ENCODE measurements around the gene SAE1. TPM values are rescaled to one million over a fixed set of nuclear protein-coding genes. Genes with fewer than 3 reads are reported as not detected.
A peak's percentile ranks its signal among the peaks of the same experiment; 100 is the strongest.

Gene SAE1
- total RNA-seq, 2 donors from 2014 or later, result 187 to 240 TPM

DNA sequence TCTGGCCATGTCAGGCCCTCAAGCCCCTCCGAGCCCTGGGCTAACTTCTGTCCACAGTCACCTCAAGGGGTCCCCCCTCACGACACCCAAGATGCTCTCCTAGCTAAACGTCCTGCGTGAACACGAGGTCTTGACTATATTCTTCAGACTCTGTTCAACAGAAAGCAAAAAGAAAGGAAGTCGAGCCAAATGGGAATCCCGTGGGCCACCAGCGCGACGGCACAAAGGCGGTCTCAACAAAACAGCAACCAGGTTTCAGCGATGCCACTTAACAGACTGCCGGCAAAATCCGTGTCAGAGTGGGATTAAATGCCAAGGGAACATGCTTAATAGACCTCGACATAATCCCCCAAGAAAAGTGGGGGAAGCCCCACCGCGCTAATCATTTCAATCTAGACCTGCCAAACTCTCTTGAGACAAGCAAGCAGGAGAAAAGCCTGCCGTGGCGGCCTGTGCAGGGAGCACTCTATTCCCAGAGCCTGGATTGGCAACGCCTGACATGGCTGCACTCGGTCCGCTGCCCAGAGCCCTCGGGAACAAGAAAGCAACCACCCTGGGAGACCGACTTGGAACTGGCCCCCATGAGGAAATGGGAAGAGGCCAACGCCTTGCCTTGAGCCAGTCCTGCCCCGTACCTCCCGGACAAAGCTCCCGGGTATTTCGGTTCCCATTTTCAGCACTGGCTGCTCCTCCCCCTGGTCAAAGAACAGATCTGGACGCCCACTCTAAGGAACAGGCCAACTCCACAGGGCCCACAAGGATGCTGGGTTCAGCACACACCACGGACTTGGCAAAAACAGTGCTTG lies 33.0 kb upstream of the SAE1 start:
- Mint-ChIP-seq H3K36me3 (ENCODE audit: low read depth) (peaks cover 30% of the 10 kb centered on the region), H3K9me3 (no peaks in the 10 kb centered on the region), H3K27ac (peak overlapping the region; percentile 83), H3K4me3 (no peak overlapping the region), H3K4me1 (peaks cover 19% of the 10 kb centered on the region), H3K27me3 (ENCODE audit: insufficient read depth) (no peaks in the 10 kb centered on the region)
- Histone ChIP-seq H3K9ac (ENCODE audit: extremely low read depth, low read length, poor library complexity, severe bottlenecking) (no peak overlapping the region), H3K4me3 (ENCODE audit: low read length) (no peak overlapping the region), H3K36me3 (ENCODE audit: control insufficient read depth, insufficient read depth, low read length) (peaks cover 45% of the 10 kb centered on the region), H3K4me1 (ENCODE audit: control insufficient read depth, insufficient read depth, low read length) (no peaks in the 10 kb centered on the region), H3K27ac (ENCODE audit: low read depth, low read length) (peak overlapping the region; percentile 16), H3K9me3 (ENCODE audit: control insufficient read depth, low read length) (no peaks in the 10 kb centered on the region), H3K27me3 (ENCODE audit: control insufficient read depth, insufficient read depth, low read length, poor library complexity, severe bottlenecking) (no peaks in the 10 kb centered on the region)
- 93 to 95% methylated on average over 25 to 31 of the region's 31 CpGs for WGBS, 2 experiments (ENCODE audit: insufficient coverage in 1 of 2, insufficient read length in 1 of 2)
- TF ChIP-seq, protein P1, sequence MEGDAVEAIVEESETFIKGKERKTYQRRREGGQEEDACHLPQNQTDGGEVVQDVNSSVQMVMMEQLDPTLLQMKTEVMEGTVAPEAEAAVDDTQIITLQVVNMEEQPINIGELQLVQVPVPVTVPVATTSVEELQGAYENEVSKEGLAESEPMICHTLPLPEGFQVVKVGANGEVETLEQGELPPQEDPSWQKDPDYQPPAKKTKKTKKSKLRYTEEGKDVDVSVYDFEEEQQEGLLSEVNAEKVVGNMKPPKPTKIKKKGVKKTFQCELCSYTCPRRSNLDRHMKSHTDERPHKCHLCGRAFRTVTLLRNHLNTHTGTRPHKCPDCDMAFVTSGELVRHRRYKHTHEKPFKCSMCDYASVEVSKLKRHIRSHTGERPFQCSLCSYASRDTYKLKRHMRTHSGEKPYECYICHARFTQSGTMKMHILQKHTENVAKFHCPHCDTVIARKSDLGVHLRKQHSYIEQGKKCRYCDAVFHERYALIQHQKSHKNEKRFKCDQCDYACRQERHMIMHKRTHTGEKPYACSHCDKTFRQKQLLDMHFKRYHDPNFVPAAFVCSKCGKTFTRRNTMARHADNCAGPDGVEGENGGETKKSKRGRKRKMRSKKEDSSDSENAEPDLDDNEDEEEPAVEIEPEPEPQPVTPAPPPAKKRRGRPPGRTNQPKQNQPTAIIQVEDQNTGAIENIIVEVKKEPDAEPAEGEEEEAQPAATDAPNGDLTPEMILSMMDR (conservative IDR thresholded peaks at IDR 0.05), result no peak
- peak; percentile 49 for DNase-seq

DNA sequence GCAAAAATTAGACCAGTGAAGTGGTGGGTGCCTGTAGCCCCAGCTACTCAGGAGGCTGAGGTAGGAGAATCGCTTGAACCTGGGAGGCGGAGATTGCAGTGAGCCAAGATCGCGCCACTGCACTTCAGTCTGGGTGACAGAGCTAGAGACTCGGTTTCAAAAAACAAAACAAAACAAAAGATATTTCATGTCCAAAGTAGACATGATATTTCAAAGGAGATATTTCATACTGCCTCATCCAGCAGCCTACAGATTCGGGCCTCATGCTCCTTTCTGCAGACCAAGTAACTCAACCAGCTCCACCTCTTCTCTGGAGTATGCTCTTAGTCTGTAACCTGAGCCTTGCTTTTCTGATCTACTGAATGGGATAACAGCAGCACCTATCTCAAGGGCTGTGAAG lies 32.0 kb upstream of the SAE1 start:
- no peak overlapping the region for H3K9ac ChIP-seq (ENCODE audit: extremely low read depth, low read length, poor library complexity, severe bottlenecking)
- no peaks in the 10 kb centered on the region for H3K4me1 ChIP-seq (ENCODE audit: control insufficient read depth, insufficient read depth, low read length)
- H3K27me3 ChIP-seq (ENCODE audit: control insufficient read depth, insufficient read depth, low read length, poor library complexity, severe bottlenecking), result no peaks in the 10 kb centered on the region
- no peaks in the 10 kb centered on the region for H3K9me3 ChIP-seq (ENCODE audit: control insufficient read depth, low read length)
- peaks cover 38% of the 10 kb centered on the region for H3K36me3 ChIP-seq (ENCODE audit: control insufficient read depth, insufficient read depth, low read length)
- H3K27ac Mint-ChIP-seq, result peak overlapping the region; percentile 59
- H3K27me3 Mint-ChIP-seq (ENCODE audit: insufficient read depth), result no peaks in the 10 kb centered on the region
- DNase-seq, result no peak
- no peak overlapping the region for H3K27ac ChIP-seq (ENCODE audit: low read depth, low read length)
- H3K36me3 Mint-ChIP-seq (ENCODE audit: low read depth), result peaks cover 24% of the 10 kb centered on the region
- TF ChIP-seq, protein P1 (conservative IDR thresholded peaks at IDR 0.05), result no peak
- 85 to 100% methylated on average over 5 to 6 of the region's 6 CpGs for WGBS, 2 experiments (ENCODE audit: insufficient coverage in 1 of 2, insufficient read length in 1 of 2)
- H3K4me3 Mint-ChIP-seq, result no peak overlapping the region
- H3K9me3 Mint-ChIP-seq, result no peaks in the 10 kb centered on the region
- peaks cover 19% of the 10 kb centered on the region for H3K4me1 Mint-ChIP-seq
- no peak overlapping the region for H3K4me3 ChIP-seq (ENCODE audit: low read length)

DNA sequence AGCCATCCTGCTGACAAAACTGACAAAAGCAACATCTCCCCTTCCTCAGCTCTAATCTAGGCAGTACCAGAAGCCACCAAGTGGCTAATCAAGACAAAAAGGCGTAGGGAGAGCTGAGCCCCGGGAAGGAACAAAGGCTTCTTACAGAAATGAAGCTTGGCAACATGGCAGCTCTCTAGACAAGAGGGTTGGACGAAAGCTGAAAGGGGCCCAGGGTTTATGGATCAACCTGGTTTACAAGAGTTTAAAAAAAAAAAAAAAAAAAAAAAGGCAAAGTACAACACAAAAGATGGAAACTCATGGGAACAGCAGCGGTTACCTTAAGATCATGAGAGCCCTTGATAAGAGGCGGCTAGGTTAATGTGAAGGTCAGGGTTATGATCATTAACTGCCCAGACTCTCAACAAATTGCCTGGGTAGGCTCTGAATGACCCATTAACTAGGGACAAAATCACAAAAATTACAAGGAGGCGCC lies 31.0 kb upstream of the SAE1 start:
- H3K9me3 Mint-ChIP-seq, result no peaks in the 10 kb centered on the region
- Histone ChIP-seq H3K27me3 (ENCODE audit: control insufficient read depth, insufficient read depth, low read length, poor library complexity, severe bottlenecking) (no peaks in the 10 kb centered on the region), H3K4me1 (ENCODE audit: control insufficient read depth, insufficient read depth, low read length) (no peaks in the 10 kb centered on the region), H3K9ac (ENCODE audit: extremely low read depth, low read length, poor library complexity, severe bottlenecking) (no peak overlapping the region), H3K9me3 (ENCODE audit: control insufficient read depth, low read length) (no peaks in the 10 kb centered on the region), H3K4me3 (ENCODE audit: low read length) (no peak overlapping the region), H3K27ac (ENCODE audit: low read depth, low read length) (peak overlapping the region; percentile 66), H3K36me3 (ENCODE audit: control insufficient read depth, insufficient read depth, low read length) (peaks cover 29% of the 10 kb centered on the region)
- H3K4me1 Mint-ChIP-seq, result peaks cover 19% of the 10 kb centered on the region
- H3K27ac Mint-ChIP-seq, result peak overlapping the region; percentile 70
- WGBS, 2 experiments (ENCODE audit: insufficient coverage in 1 of 2, insufficient read length in 1 of 2), result 91 to 94% methylated on average over 6 of the region's 6 CpGs
- H3K36me3 Mint-ChIP-seq (ENCODE audit: low read depth), result peaks cover 20% of the 10 kb centered on the region
- TF ChIP-seq, protein P1 (conservative IDR thresholded peaks at IDR 0.05), result no peak
- no peaks in the 10 kb centered on the region for H3K27me3 Mint-ChIP-seq (ENCODE audit: insufficient read depth)
- DNase-seq, result peak; percentile 45
- H3K4me3 Mint-ChIP-seq, result no peak overlapping the region

Measured in endodermal cell (in vitro differentiated cells).